Hepatic stellate cell (primary cell): ENCODE measurements around the gene ZNF185.
A peak's percentile ranks its signal among the peaks of the same experiment; 100 is the strongest.
"Not testable (repeated sequence)": the region's sequence is repeated elsewhere in the genome, so short reads cannot be mapped to it uniquely, and the experiment has no call there.

Experiments used
- DNase-seq: peaks from one replicate; pipeline ENCODE4 v3.0.0; 2011; ENCODE audit warnings: low spot score

Gene ZNF185

DNA sequence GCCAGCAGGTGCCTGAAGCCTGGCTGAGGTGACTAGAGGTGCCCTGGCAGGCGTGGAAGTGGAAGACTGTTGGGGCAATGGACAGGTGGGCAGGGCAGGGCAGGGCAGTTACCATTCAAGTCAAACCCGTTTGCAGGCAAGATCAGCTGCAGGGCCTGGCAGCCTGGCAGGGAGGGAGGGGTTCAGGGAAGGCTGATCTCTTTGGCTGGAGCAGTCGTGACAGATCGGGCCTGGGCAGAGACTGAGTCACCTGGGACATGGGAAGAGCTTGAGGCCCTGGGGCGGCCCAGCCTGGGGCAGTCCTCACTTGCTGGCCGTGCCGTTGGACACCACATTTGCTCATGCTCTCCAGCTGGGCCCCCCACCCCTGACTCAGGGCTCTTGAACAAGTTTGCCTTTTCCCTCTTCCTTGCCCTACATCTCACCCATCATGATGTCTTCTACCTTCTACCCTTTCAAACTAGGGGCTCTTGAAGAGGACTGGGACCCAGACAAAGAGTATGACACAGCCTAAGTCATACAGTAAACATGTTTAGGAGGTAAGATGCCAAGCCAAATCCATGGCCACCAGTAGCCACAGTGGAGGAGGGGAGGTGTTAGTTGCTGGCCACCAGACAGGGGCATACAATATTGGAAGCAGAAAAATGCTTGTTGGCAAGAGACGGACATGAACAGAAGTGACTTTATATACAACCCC lies 2.0 kb upstream of the ZNF185 start:
- DNase-seq = no peak

DNA sequence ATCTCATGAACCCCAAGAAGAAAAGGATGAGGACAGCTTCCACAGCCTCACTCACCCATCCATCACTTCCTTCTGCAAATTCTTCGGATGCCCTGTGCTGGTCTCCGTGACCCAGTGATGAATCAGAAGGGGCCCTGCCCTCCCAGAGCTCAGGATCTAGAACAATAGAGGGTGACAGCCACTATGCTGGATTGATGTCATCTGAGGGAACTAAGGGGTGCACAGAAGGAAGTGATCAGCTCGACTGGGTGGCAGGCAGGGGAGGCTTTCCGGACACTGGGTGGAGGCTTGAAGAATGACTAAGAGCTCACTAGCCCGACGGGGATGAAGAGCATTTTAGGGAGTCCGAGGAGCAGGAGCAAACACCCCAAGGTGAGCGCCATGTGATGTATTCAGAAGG lies 1.4 kb upstream of the ZNF185 start:
- peak; percentile 27 for DNase-seq

DNA sequence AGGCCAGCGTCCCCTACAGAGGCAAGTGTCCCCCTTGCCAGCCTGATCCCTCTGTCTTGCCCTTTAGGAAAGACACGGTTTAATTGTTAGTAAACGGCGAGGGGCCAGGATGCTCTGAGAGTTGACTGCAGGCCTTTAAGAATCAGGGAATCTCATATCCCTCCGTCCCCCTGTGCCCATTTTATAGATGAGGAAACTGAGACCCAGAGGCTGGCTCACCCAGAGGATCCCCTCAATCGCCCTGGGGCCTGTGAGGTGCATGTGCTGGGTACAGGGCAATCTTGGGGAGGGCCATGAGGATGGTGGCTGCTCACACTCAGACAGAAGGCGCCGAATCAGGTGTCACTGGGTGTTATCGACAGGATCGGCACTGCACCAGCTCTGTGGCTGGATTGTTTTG lies 575 bp downstream of the ZNF185 start:
- no peak for DNase-seq

- no peak for DNase-seq
Observed at GRCh38 chrX:152899111-152899873, 1.4 kb downstream of the ZNF185 start.

DNA sequence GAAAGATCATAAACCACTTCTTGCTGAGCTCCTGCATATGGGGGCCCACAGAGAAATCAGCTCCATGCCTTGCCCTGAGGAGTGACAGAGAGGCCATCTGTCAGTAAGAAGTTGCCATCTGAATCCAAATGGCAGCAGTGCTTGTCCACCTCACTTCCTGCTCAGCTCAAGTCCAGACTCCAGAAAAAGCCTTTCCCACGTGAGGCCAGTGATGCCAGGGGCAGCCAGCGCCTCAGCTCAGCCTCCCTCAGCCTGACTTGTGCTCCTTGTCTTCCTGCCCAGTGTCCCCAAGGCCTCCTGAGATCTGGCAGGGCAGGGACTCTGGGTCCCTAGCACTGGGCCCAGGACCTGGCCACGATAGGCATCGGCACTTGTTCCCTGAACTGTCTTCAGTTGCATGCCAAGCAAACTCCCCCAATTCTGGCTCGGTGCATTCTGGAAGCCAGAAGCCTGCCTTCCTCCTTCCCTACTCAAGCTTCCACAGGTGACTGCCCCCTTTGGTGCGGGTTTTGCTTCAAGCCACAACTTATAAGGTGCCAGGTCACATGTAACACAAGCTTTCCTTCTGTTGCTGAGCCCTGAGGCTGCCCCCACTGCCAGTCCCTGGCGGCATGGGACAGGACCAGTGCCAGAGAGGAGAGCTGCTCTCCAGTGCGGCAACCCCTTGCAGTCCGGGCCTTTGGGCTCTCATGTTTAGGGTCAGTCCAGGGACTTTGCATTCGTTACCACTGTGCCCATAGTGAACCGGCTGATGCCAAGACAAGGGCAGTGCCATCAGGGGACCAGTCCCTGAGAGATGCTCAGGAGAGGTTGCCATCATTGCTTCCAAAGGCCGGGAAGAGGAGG lies 2.2 kb downstream of the ZNF185 start:
- DNase-seq = no peak

GRCh38 chrX:152900937-152901445 lies 3.1 kb downstream of the ZNF185 start:
- no peak for DNase-seq

DNA sequence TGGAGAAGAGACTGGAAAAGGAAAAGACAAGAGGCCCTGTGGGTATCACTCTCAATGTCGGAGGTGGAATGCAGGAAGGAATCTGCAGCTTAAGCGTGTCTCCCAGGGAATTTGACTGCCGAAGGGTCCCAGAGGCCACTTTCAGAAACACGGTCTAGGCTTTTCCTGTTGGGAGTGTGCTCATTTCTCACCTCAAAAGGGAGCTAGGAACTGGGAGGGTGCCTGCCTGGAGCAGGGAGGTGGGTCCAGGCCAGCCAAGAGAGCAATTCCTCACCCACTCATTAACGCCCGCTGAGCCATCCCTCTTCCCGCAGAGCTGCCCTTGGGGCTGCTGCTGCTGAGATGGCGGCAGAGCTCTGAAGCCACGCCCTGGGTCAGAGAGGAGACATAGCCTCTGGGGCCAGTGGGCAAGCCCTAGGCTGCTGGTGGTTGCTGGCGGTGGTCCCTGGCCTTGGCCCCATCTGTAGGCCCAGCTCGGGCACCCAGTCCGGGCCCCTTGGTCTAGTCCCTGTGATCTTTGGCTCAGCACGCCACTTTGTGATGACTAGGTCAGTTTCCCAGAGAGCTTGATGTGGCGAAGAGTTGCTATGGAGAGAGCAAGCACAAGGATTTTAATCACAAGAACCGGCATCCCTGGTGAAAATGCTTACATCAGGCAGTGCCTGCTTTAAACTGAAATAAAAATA lies 4.1 kb downstream of the ZNF185 start:
- DNase-seq = no peak

DNA sequence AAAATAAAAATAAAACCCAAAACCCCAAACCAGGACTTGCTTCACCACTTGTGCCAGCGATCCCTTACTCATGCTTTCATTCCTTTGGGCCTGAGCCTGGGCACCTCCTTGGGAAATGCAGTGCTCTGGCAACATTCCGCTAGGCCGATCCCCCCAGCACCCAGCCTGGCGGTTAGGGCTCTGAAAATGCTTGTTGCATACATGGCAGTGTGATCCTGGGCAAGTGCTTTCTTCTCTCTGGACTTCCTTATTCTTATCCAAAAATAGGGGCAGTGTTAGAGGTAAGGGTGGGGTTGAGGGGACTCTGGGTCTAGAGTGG lies 4.6 kb downstream of the ZNF185 start:
- no peak for DNase-seq

- DNase-seq = no peak
Observed at GRCh38 chrX:152903589-152903988, 5.7 kb downstream of the ZNF185 start.

DNA sequence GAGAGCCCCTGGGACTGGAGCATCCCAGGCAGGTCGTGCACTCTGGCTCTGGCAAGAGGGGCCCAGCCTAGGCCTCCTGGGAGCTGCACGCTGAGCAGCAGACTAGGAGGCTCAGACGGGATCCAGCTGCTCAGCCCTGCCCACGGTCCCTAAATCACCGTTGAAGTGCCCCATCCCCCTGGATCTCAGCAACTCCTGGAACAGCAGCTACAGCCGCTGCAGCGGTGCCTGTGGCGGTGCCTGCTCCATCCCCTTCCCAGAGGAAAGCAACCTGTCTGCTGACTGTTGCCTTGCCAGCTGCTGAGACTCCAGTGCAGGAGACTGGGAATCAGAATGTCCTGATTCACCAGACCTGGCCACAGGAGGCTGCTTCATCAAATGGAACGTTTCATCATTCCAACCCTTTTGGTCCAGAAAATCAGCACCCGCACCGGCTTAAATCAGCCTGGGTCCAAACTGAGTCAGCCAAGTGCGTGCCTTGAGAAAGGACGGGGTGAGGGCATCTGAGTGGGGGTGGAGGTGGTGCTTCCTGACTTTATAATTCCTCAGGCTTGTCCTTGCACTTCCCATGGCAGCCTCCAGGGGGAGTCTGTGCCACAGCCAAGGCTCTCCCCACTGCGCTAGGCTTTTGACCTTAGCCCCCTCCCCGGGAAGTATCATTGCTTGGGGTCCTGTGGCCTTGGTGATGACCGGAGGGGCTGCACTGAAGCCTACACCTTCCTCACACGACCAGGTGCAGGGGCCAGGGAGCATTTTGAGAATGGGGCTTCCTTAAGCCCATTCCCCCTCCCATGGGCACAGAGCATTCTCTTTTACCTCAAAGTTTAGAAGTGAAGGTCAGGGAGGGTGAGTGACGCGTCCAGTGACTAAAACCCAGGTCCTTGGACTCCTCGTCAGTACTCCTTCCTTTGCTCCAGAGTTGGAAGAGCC lies 6.5 kb downstream of the ZNF185 start:
- peak; percentile 89 for DNase-seq

- no peak for DNase-seq
Observed at GRCh38 chrX:152905081-152905420, 7.2 kb downstream of the ZNF185 start.

- DNase-seq = no peak
Observed at GRCh38 chrX:152907084-152907651, 9.3 kb downstream of the ZNF185 start.

- no peak for DNase-seq
Observed at GRCh38 chrX:152908486-152908885, 10.6 kb downstream of the ZNF185 start.

GRCh38 chrX:152910018-152910417 lies 12.2 kb downstream of the ZNF185 start:
- DNase-seq = not testable (repeated sequence)

- peak; percentile 45 for DNase-seq
Observed at GRCh38 chrX:152912106-152912505, 14.2 kb downstream of the ZNF185 start.

DNA sequence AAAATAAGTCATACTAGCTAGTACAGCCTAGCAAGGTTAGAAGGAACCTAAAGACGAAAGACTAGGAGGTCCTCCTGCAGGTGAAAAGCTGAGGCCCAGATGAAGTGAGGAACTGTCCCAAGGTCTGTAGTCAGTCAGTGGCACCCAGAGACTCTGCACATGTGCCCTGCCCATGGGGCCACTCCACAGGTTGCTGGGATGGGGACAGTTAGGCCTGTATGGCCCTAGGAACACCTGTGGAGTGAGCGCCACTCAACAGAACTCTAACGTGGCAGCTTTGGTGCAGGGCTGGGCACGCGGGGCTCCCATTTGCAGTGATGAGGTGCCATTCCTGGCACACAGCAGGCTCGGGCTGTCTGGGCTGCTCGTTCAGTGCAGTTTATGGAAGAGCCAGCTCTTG lies 14.8 kb downstream of the ZNF185 start:
- DNase-seq = no peak

GRCh38 chrX:152913346-152913745 lies 15.5 kb downstream of the ZNF185 start:
- no peak for DNase-seq

GRCh38 chrX:152913910-152914309 lies 16.0 kb downstream of the ZNF185 start:
- no peak for DNase-seq

- peak; percentile 80 for DNase-seq
Observed at GRCh38 chrX:152915541-152916241, 17.8 kb downstream of the ZNF185 start.
